Rectal smooth muscle tissue (tissue), 1 donor: ENCODE data around the gene FAM162A.
"Not testable (repeated sequence)": the region's sequence is repeated elsewhere in the genome, so short reads cannot be mapped to it uniquely, and the experiment has no call there.

ENCODE experiments used
- H3K27ac ChIP-seq: one replicate; pipeline ENCODE4 v1.7.0; 2013; ENCODE audit warnings: low read depth, low read length, inconsistent platforms
- H3K27me3 ChIP-seq: one replicate; pipeline ENCODE4 v1.7.0; 2013; ENCODE audit warnings: low read length; ENCODE audit not compliant: control insufficient read depth, insufficient read depth
- H3K36me3 ChIP-seq: one replicate; pipeline ENCODE4 v1.7.0; 2013; ENCODE audit warnings: low read length; ENCODE audit not compliant: control insufficient read depth, insufficient read depth
- H3K4me1 ChIP-seq: one replicate; pipeline ENCODE4 v1.7.0; 2013; ENCODE audit warnings: low read length; ENCODE audit not compliant: control insufficient read depth, insufficient read depth
- H3K4me3 ChIP-seq: one replicate; pipeline ENCODE4 v1.7.0; 2013; ENCODE audit warnings: low read length
- H3K9ac ChIP-seq: one replicate; pipeline ENCODE4 v1.7.0; 2013; ENCODE audit warnings: low read length

FAM162A gene

GRCh38 chr3:122362026-122362425 lies 22.0 kb upstream of the FAM162A start:
- H3K27ac ChIP-seq: no peak overlapping the region
- H3K27me3 ChIP-seq: no peaks in the 10 kb centered on the region
- no peak overlapping the region for H3K9ac ChIP-seq
- H3K36me3 ChIP-seq: peaks cover 3% of the 10 kb centered on the region
- H3K4me3 ChIP-seq: no peak overlapping the region
- H3K4me1 ChIP-seq: no peaks in the 10 kb centered on the region

- H3K27ac ChIP-seq: no peak overlapping the region
- no peak overlapping the region for H3K9ac ChIP-seq
- no peaks in the 10 kb centered on the region for H3K27me3 ChIP-seq
Observed at GRCh38 chr3:122364490-122364889, 19.5 kb upstream of the FAM162A start.

DNA sequence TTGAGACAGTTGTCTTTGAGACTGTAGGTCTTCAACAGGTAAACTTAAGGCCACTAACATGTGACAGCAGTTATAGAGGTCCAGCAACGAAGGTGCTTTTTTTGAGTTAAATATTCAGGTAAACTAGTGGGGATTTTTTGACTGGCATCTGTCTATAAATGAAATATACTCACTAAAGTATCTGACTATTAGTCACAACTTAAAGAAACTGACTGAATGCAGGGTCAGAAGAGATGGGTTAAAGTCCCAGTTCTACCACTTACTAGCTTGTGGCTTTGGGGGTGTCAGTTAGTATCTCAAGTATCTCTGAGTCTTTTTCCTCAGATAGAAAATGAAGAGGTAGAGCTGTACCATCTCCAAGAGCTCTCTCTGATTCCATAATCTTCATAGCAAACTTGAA lies 18.9 kb upstream of the FAM162A start:
- peaks cover 5% of the 10 kb centered on the region for H3K36me3 ChIP-seq
- no peak overlapping the region for H3K9ac ChIP-seq
- no peak overlapping the region for H3K4me3 ChIP-seq
- no peak overlapping the region for H3K27ac ChIP-seq
- no peaks in the 10 kb centered on the region for H3K27me3 ChIP-seq
- no peaks in the 10 kb centered on the region for H3K4me1 ChIP-seq

More at GRCh38 chr3:122364490-122364889, 19.5 kb upstream of the FAM162A start:
- Histone ChIP-seq H3K4me3 (no peak overlapping the region), H3K4me1 (no peaks in the 10 kb centered on the region), H3K36me3 (peaks cover 5% of the 10 kb centered on the region)

GRCh38 chr3:122365582-122366378 lies 18.2 kb upstream of the FAM162A start:
- H3K9ac ChIP-seq, H3K4me3 ChIP-seq, H3K36me3 ChIP-seq, H3K27me3 ChIP-seq, H3K27ac ChIP-seq, H3K4me1 ChIP-seq: not testable (repeated sequence)

DNA sequence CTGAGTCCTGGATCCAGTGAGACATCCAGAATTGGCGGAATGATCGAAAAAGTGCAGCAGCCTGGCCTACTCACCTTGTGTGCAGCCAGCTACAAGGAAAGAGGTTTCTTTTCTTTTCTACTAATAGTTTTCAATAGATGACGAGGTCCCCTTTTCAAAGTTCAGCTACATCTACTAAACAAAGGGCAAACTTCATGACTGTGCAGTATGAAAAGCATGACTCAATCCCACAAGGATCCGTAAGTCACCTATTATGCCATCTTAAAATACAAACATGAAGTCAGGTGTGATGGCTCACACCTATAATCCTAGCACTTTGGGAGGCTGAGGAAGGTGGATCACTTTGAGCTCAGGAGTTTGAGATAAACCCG lies 17.6 kb upstream of the FAM162A start:
- H3K36me3 ChIP-seq: peaks cover 5% of the 10 kb centered on the region

DNA sequence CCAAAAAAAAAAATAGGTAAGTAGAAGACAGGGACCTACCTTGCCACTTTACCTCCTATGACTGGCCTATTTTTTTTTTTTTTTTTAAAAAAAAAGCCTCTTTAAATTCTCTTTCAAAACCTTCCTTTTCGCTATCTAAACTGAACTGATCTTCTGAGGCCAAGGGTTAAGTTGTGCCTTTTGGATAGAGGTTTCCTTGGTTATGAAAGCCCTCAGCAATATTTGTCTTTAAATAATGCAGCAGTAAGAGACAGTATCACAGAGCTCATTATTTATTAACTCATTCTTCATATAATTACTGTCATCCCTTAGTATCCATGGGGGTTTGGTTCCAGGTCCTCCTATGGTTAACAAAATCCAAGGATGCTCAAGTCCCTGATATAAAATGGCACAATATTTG lies 9.9 kb upstream of the FAM162A start:
- H3K4me3 ChIP-seq: no peak overlapping the region
- H3K9ac ChIP-seq: no peak overlapping the region
- H3K27me3 ChIP-seq: no peaks in the 10 kb centered on the region
- no peak overlapping the region for H3K27ac ChIP-seq
- H3K4me1 ChIP-seq: no peaks in the 10 kb centered on the region
- no peaks in the 10 kb centered on the region for H3K36me3 ChIP-seq

More for the DNA sequence above, 17.6 kb upstream of the FAM162A start:
- no peak overlapping the region for H3K9ac ChIP-seq
- no peak overlapping the region for H3K4me3 ChIP-seq
- H3K27ac ChIP-seq: no peak overlapping the region
- H3K27me3 ChIP-seq: no peaks in the 10 kb centered on the region
- no peaks in the 10 kb centered on the region for H3K4me1 ChIP-seq

GRCh38 chr3:122377975-122378374 lies 6.0 kb upstream of the FAM162A start:
- Histone ChIP-seq H3K9ac (no peak overlapping the region), H3K36me3 (no peaks in the 10 kb centered on the region), H3K27ac (no peak overlapping the region), H3K4me3 (no peak overlapping the region), H3K27me3 (no peaks in the 10 kb centered on the region), H3K4me1 (peaks cover 5% of the 10 kb centered on the region)

DNA sequence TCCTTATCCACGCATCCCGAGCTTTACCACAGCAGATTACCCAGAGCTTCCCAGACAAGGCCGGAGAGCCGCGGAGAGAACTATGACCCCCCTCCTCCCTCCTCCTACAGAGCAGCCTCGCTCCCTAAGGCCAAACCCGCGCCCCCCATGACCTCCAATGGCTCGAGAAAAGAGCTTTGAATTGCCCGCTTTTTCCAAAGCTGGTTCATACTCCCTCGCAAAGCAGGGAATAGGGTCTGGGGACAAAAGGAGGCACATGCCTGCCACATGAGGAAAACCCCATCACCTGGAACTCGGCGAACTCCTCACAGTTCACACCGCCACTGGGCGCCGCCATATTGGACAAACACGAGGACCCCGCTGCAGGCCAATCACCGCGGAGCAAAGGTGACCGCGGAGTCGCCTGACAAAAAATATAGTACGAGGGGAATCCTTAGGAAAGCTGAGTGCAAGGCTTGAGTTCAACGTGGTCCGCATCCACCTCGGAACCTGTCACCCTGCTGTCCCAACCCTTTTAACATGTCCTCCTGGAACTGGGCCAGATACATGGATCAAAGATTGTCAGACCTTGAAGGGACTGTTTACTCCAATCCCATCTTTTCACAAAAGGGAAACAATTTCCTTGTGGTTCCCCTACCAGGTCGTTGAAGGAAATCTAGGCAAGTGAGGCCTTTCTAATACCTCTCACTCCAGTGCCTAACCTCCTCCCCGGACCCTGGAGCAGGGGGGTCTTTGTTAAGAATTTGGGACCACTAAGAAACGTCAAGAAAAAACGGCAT lies 905 bp upstream of the FAM162A start, which contains the start of gene MIX23:
Gene MIX23, minus strand, starts transcription at position 344 of the 779 bp plus-strand sequence. Its CDS starts 7 bp downstream, at position 337.
- Histone ChIP-seq H3K4me3 (peak within 1 kb of the TSS; percentile 95), H3K4me1 (peaks cover 8% of the 10 kb centered on the region), H3K36me3 (no peaks in the 10 kb centered on the region)

GRCh38 chr3:122387709-122388108 lies 3.7 kb downstream of the FAM162A start:
- Histone ChIP-seq H3K9ac (no peak overlapping the region), H3K27ac (no peak overlapping the region), H3K4me3 (no peak overlapping the region), H3K36me3 (no peaks in the 10 kb centered on the region), H3K4me1 (peaks cover 3% of the 10 kb centered on the region), H3K27me3 (no peaks in the 10 kb centered on the region)

More for the DNA sequence above, 905 bp upstream of the FAM162A start, which contains the start of gene MIX23:
- Histone ChIP-seq H3K9ac (peak within 1 kb of the TSS; percentile 70), H3K27me3 (no peaks in the 10 kb centered on the region), H3K27ac (peak within 1 kb of the TSS; percentile 94)

DNA sequence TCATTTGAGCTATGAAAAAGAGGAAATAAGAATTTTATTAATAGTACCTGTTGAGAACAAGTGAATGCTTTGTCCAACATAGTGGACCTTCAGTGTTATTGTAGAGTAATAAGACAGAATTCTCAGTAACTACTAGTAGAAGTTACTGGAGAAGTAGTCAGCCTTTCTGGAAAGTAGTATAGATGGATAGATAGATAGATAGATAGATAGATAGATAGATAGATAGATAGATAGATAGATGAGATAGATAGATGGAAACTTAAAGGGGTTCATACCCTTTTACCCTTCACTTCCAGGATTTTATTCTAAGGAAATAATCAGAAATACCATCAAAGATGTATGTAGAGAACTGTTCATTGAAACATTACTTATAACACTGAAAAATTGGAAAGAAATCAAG lies 5.2 kb downstream of the FAM162A start:
- no peak overlapping the region for H3K4me3 ChIP-seq
- H3K27ac ChIP-seq: no peak overlapping the region
- peaks cover 7% of the 10 kb centered on the region for H3K4me1 ChIP-seq
- H3K27me3 ChIP-seq: no peaks in the 10 kb centered on the region
- H3K36me3 ChIP-seq: peaks cover 2% of the 10 kb centered on the region
- no peak overlapping the region for H3K9ac ChIP-seq

- Histone ChIP-seq H3K4me3 (no peak overlapping the region), H3K36me3 (peaks cover 3% of the 10 kb centered on the region), H3K27ac (no peak overlapping the region), H3K27me3 (no peaks in the 10 kb centered on the region), H3K9ac (no peak overlapping the region), H3K4me1 (peaks cover 5% of the 10 kb centered on the region)
Observed at GRCh38 chr3:122389892-122390291, 5.9 kb downstream of the FAM162A start.

GRCh38 chr3:122390665-122391064 lies 6.7 kb downstream of the FAM162A start:
- Histone ChIP-seq H3K36me3 (peaks cover 3% of the 10 kb centered on the region), H3K27me3 (no peaks in the 10 kb centered on the region), H3K9ac (no peak overlapping the region), H3K4me3 (no peak overlapping the region), H3K27ac (no peak overlapping the region), H3K4me1 (peaks cover 5% of the 10 kb centered on the region)
